ENCODE measurements around the gene CRAMP1. TPM values are rescaled to one million over a fixed set of nuclear protein-coding genes. Genes with fewer than 3 reads are reported as not detected.

The CRAMP1 gene
- total RNA-seq, 1 experiment from 2014 or later, result 22.9 TPM

- Histone ChIP-seq H3K9ac (ENCODE audit: low read length) (peak overlapping the region; percentile 35), H3K79me2 (ENCODE audit: insufficient read depth, low read length) (peaks cover 100% of the 10 kb centered on the region), H3K4me2 (ENCODE audit: low read length) (peak overlapping the region; percentile 59), H3K9me2 (ENCODE audit: insufficient read depth) (no peaks in the 10 kb centered on the region), H3K36me3 (ENCODE audit: control insufficient read depth in 1 of 2, insufficient read depth in 2 of 2, low read length in 2 of 2) (peaks cover 31 to 69% of the 10 kb centered on the region in 2 experiments), H3K4me3 (replicated peaks in 1 of 2; ENCODE audit: low read depth in 1 of 2, low read length in 2 of 2) (peak overlapping the region in 1 of 2 experiments; percentile 16; a peak in 1 of 4 replicates), H3K9me3 (ENCODE audit: control insufficient read depth in 1 of 2, insufficient read depth in 1 of 2, low read depth in 1 of 2, low read length in 2 of 2) (no peaks in the 10 kb centered on the region), H2AFZ (ENCODE audit: low read depth, low read length, poor library complexity, severe bottlenecking) (no peak overlapping the region), H3K27ac (ENCODE audit: low read depth, low read length) (peak overlapping the region; percentile 49; the same call in 1 of the 2 replicates), H4K20me1 (ENCODE audit: insufficient read depth) (peaks cover 5% of the 10 kb centered on the region; the same call in 1 of the 2 replicates), H3K27me3 (ENCODE audit: insufficient read depth, low read length) (no peaks in the 10 kb centered on the region), H3K4me1 (ENCODE audit: control insufficient read depth in 1 of 2, insufficient read depth in 2 of 2, low read length in 2 of 2) (peaks cover 36 to 69% of the 10 kb centered on the region in 2 experiments)
- CTCF ChIA-PET, result no interaction called here
- no peak for TF ChIP-seq SIN3A (IDR thresholded peaks at IDR 0.05; ENCODE audit: low read depth)
- TF ChIP-seq POLR2A (IDR thresholded peaks at IDR 0.05; ENCODE audit: borderline replicate concordance, extremely low read depth, insufficient read depth, insufficient read length), result no peak
- TF ChIP-seq EGR1 (IDR thresholded peaks at IDR 0.05; ENCODE audit: low read depth), result no peak
- no peak for TF ChIP-seq RAD21 (IDR thresholded peaks at IDR 0.05; ENCODE audit: low read depth)
- TF ChIP-seq CTCF (IDR thresholded peaks at IDR 0.05 in 2 of 3, conservative IDR thresholded peaks at IDR 0.05 in 1 of 3; ENCODE audit: borderline replicate concordance in 1 of 3, insufficient read depth in 1 of 3, low read depth in 2 of 3, low read length in 2 of 3), result no peak
- TF ChIP-seq ATF3 (IDR thresholded peaks at IDR 0.05), result no peak
- TF ChIP-seq ZNF274 (IDR thresholded peaks at IDR 0.05; ENCODE audit: low read depth, low read length), result no peak
- TF ChIP-seq JUND (IDR thresholded peaks at IDR 0.05), result peak; percentile 76
- no peak for TF ChIP-seq EZH2phosphoT487 (IDR thresholded peaks at IDR 0.05; ENCODE audit: borderline replicate concordance)
- no peak for TF ChIP-seq ZFX (IDR thresholded peaks at IDR 0.05)
- no peak for TF ChIP-seq SRF (IDR thresholded peaks at IDR 0.05; ENCODE audit: low read depth)
- peak; percentile 34; the same call in 1 of the 2 replicates for TF ChIP-seq CEBPB (IDR thresholded peaks at IDR 0.05; ENCODE audit: low read depth)
- 0 out of 2 replicates have a peak, but pooled peaks have one; percentile 35 for TF ChIP-seq MAX (IDR thresholded peaks at IDR 0.05)
- TF ChIP-seq SP1 (IDR thresholded peaks at IDR 0.05; ENCODE audit: low read depth), result peak; percentile 79
- TF ChIP-seq ZBTB33 (IDR thresholded peaks at IDR 0.05; ENCODE audit: extremely low read depth, insufficient replicate concordance, low read length), result no peak
- no peak for TF ChIP-seq YY1 (IDR thresholded peaks at IDR 0.05; ENCODE audit: extremely low read depth, insufficient replicate concordance, low read depth, low read length)
- TF ChIP-seq FOSL1 (IDR thresholded peaks at IDR 0.05; ENCODE audit: low read depth), result peak; percentile 82
- no TSS peak for BruUV-seq (replicated peaks)
- DNase-seq (ENCODE audit: low read depth, low spot score) (peak; percentile 66), ATAC-seq (peak; percentile 86)
- RAD21 ChIA-PET (ENCODE audit: low non-redundant PET in 1 of 2, low total read pairs in 2 of 2, uncharacterized antibody in 2 of 2, unreplicated experiment in 2 of 2), result no interaction called here
- POLR2A ChIA-PET, result interaction anchor here (0.6 to 1.0 kb wide), 2 partner anchors 11 to 18 kb away, joined by 3 to 4 read pairs; partner anchors contain the start of gene JPT2
- intact Hi-C loops (cut with micrococcal nuclease), result no loop called here
These were observed 76.8 kb downstream of the CRAMP1 start for GRCh38 chr16:1688807-1689560.
